ENCODE data around the gene CNTN5.

The CNTN5 gene

DNA sequence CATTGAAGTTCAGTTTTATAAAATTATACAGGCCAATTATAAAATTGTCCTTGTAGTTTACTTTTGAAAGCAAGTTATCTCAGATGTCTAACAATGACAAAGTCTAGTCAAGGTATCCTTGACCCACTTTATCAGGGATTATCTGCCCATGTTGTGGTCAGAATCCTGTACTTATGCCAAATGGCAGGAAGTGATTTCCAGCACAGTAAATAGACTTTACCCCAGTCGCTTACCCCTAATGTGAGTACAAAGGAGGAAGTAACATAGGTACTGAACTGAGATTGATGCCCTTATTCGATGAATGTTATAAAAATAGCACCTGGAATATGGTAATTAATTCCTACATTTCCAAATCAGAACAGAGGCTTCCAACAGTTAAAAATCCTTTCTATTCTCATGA, 355.7 kb downstream of the CNTN5 start:
- Histone ChIP-seq H3K9me3 (ENCODE audit: low read depth, low read length) (no peaks in the 10 kb centered on the region), H3K36me3 (ENCODE audit: insufficient read depth, low read length) (no peaks in the 10 kb centered on the region), H3K4me3 (no peak overlapping the region), H3K27ac (no peak overlapping the region), H3K9ac (ENCODE audit: insufficient read length) (no peak overlapping the region)
- TF ChIP-seq FOXP2 (optimal IDR thresholded peaks at IDR 0.05; ENCODE audit: control extremely low read depth, extremely low read length, insufficient read depth) (no peak), POLR2AphosphoS5 (IDR thresholded peaks at IDR 0.05; ENCODE audit: borderline replicate concordance, low read depth, low read length) (no peak), EZH2 (IDR thresholded peaks at IDR 0.05) (no peak)
- no peak for DNase-seq (ENCODE audit: low read depth, low spot score)

DNA sequence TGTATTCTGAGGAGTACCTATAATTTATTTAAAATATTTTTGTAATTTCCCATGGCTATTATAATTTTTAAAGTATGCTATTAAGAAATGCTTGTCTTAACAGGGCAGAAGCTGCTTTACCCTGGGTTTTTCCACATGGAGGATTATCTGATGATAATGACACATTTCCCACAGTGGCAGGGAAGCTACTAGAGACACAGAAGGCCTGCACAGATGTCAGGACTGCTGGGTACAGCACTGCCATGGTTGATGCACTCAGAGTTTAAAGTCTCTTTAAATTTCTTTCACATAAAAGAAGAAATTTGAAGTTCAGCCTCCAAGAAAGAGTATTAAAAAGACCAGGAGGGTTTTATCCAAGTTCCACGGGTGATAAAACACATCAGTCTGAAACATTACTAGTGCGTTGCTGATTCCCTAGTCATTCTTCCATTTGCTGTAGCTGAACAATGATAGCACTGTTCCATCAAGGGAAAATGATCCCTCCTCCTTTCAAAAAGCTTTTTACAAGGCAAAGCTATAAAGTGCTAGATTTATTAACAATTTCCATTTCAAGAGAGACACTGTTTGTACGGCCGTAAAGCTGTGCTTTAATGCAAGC, 363.0 kb downstream of the CNTN5 start:
- no peak for DNase-seq (ENCODE audit: low read depth, low spot score)
- no peak overlapping the region for H3K27ac ChIP-seq
- H3K4me3 ChIP-seq, result no peak overlapping the region
- no peaks in the 10 kb centered on the region for H3K36me3 ChIP-seq (ENCODE audit: insufficient read depth, low read length)
- no peaks in the 10 kb centered on the region for H3K9me3 ChIP-seq (ENCODE audit: low read depth, low read length)
- TF ChIP-seq FOXP2 (optimal IDR thresholded peaks at IDR 0.05; ENCODE audit: control extremely low read depth, extremely low read length, insufficient read depth) (no peak), POLR2AphosphoS5 (IDR thresholded peaks at IDR 0.05; ENCODE audit: borderline replicate concordance, low read depth, low read length) (no peak), EZH2 (IDR thresholded peaks at IDR 0.05) (no peak)
- no peak overlapping the region for H3K9ac ChIP-seq (ENCODE audit: insufficient read length)

DNA sequence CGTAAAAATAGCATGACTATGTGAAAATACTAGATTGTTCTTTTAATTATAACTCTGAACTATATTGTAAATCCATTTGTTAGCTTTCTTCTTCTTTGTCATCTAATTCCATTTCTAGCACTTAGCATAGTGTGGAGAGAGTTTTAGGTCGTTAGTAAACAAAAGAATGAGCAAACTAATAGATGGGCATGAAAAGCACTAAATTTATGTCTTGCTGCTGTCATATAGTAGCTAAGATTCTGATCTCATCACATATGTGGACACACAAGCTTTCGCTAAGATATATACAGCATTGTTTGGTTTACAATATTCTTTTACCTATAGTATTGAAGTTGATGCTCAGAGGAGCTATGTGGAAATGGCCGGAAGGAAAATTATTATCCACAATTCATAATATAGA, 370.5 kb downstream of the CNTN5 start:
- Histone ChIP-seq H3K9ac (ENCODE audit: insufficient read length) (no peak overlapping the region), H3K4me3 (no peak overlapping the region), H3K36me3 (ENCODE audit: insufficient read depth, low read length) (no peaks in the 10 kb centered on the region), H3K27ac (no peak overlapping the region), H3K9me3 (ENCODE audit: low read depth, low read length) (no peaks in the 10 kb centered on the region)
- no peak for DNase-seq (ENCODE audit: low read depth, low spot score)
- TF ChIP-seq FOXP2 (optimal IDR thresholded peaks at IDR 0.05; ENCODE audit: control extremely low read depth, extremely low read length, insufficient read depth) (no peak), EZH2 (IDR thresholded peaks at IDR 0.05) (no peak), POLR2AphosphoS5 (IDR thresholded peaks at IDR 0.05; ENCODE audit: borderline replicate concordance, low read depth, low read length) (no peak)

DNA sequence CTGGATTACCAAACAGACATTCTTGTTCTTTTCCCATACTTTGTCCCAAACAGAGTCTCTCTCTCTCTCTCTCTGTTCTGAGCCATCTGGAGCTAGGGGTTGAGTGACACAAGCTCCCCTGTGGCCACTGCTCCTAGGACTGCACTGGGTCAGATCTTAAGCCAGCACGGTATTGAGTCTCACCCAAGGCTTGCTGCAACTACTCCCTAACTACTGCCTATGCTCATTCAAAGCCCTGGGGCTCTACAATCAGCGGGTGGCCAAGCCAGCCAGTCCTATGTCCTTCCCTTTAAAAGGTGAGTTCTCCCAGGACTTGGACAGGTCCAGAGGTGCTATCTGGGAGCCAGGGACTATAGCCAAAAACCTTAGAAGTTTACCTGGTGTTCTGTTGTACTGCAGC, 385.6 kb downstream of the CNTN5 start:
- Histone ChIP-seq H3K27ac (no peak overlapping the region), H3K9me3 (ENCODE audit: low read depth, low read length) (no peaks in the 10 kb centered on the region), H3K4me3 (no peak overlapping the region), H3K36me3 (ENCODE audit: insufficient read depth, low read length) (no peaks in the 10 kb centered on the region), H3K9ac (ENCODE audit: insufficient read length) (no peak overlapping the region)
- no peak for DNase-seq (ENCODE audit: low read depth, low spot score)
- TF ChIP-seq EZH2 (IDR thresholded peaks at IDR 0.05), result no peak
- TF ChIP-seq POLR2AphosphoS5 (IDR thresholded peaks at IDR 0.05; ENCODE audit: borderline replicate concordance, low read depth, low read length), result no peak
- TF ChIP-seq FOXP2 (optimal IDR thresholded peaks at IDR 0.05; ENCODE audit: control extremely low read depth, extremely low read length, insufficient read depth), result no peak

DNA sequence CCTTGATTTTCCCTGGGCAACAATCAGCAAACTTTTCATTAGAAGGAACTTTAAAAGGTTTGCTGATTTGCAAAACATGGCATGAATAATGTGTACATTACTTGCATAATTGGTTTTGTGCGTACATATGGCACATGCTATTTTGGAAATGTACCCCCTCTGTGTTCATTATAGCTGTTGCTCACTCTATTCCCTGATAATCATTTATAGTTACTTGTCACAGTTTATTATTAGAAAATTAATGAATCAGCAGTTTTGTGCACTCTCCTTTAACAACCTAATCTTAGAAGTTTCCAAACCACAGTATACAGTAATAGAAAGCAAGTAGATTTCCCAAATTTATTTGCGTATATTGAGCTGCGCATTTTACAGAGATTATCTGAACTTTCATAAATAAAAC, 389.9 kb downstream of the CNTN5 start:
- Histone ChIP-seq H3K27ac (peak overlapping the region; percentile 77), H3K9ac (ENCODE audit: insufficient read length) (no peak overlapping the region), H3K9me3 (ENCODE audit: low read depth, low read length) (no peaks in the 10 kb centered on the region), H3K4me3 (peak overlapping the region; percentile 54), H3K36me3 (ENCODE audit: insufficient read depth, low read length) (no peaks in the 10 kb centered on the region)
- TF ChIP-seq POLR2AphosphoS5 (IDR thresholded peaks at IDR 0.05; ENCODE audit: borderline replicate concordance, low read depth, low read length) (peak; percentile 27; the same call in 1 of the 2 replicates), FOXP2 (optimal IDR thresholded peaks at IDR 0.05; ENCODE audit: control extremely low read depth, extremely low read length, insufficient read depth) (peak; percentile 85), EZH2 (IDR thresholded peaks at IDR 0.05) (no peak)
- DNase-seq (ENCODE audit: low read depth, low spot score), result peak; percentile 68

DNA sequence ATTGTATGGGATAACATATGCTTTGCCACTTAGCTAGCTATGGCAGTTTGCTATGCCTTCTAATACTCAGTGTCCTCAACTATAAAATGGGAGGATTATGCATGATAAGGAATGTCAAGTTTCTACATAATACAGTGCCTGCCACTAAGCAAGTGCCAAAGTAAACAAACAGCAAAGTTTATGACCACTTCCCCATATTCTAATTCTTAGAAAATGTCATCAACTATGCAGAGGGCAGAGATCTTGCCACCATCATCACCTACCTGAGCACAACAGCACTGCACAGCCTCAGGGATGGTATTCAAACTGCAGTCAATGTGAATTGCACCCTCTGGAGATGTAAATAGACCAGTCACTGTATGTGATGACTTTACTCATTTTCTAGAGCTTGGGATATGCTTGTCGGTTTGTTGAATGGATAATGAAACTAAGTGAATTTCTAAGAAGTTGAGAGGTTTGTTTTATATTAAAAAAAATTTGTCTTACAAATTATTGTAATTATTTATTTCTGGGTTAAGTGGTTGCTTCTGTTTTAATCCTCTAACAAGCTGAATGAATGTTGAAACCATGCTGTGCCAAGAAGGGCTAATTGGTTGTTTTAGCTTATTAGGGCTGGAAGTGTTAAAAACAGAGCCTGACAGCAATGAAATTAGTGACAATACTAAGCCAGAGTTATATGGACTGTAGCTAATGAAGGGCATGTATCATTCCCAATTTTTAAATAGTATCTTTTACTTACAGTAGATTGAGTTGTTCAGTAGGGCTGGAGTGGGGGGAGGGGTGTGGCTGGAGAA, 398.4 kb downstream of the CNTN5 start:
- no peak overlapping the region for H3K9ac ChIP-seq (ENCODE audit: insufficient read length)
- no peaks in the 10 kb centered on the region for H3K36me3 ChIP-seq (ENCODE audit: insufficient read depth, low read length)
- no peak overlapping the region for H3K4me3 ChIP-seq
- DNase-seq (ENCODE audit: low read depth, low spot score), result no peak
- TF ChIP-seq FOXP2 (optimal IDR thresholded peaks at IDR 0.05; ENCODE audit: control extremely low read depth, extremely low read length, insufficient read depth) (no peak), EZH2 (IDR thresholded peaks at IDR 0.05) (no peak), POLR2AphosphoS5 (IDR thresholded peaks at IDR 0.05; ENCODE audit: borderline replicate concordance, low read depth, low read length) (no peak)
- H3K27ac ChIP-seq, result no peak overlapping the region
- no peaks in the 10 kb centered on the region for H3K9me3 ChIP-seq (ENCODE audit: low read depth, low read length)

DNA sequence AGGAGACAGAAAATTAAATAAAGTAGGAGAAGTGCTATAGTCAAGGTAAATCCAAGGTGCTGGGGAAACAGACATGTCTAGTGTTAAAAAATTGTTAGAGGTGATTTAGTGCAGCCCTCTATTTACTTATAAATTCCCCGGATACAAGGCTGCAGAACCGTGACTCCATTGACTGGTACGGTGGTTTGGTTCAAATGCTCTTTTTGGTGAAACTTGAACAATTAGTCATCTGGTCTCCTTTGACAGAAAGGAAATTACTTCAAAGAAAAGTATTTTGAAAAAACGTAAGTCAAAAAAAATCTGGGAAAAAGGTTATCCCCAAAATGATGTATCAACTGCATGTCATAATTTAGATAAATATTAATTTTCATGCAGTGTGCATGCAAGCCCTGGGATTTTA, 399.2 kb downstream of the CNTN5 start:
- no peak for DNase-seq (ENCODE audit: low read depth, low spot score)
- Histone ChIP-seq H3K36me3 (ENCODE audit: insufficient read depth, low read length) (no peaks in the 10 kb centered on the region), H3K4me3 (no peak overlapping the region), H3K9me3 (ENCODE audit: low read depth, low read length) (no peaks in the 10 kb centered on the region), H3K27ac (no peak overlapping the region), H3K9ac (ENCODE audit: insufficient read length) (no peak overlapping the region)
- TF ChIP-seq EZH2 (IDR thresholded peaks at IDR 0.05) (no peak), FOXP2 (optimal IDR thresholded peaks at IDR 0.05; ENCODE audit: control extremely low read depth, extremely low read length, insufficient read depth) (no peak), POLR2AphosphoS5 (IDR thresholded peaks at IDR 0.05; ENCODE audit: borderline replicate concordance, low read depth, low read length) (no peak)

DNA sequence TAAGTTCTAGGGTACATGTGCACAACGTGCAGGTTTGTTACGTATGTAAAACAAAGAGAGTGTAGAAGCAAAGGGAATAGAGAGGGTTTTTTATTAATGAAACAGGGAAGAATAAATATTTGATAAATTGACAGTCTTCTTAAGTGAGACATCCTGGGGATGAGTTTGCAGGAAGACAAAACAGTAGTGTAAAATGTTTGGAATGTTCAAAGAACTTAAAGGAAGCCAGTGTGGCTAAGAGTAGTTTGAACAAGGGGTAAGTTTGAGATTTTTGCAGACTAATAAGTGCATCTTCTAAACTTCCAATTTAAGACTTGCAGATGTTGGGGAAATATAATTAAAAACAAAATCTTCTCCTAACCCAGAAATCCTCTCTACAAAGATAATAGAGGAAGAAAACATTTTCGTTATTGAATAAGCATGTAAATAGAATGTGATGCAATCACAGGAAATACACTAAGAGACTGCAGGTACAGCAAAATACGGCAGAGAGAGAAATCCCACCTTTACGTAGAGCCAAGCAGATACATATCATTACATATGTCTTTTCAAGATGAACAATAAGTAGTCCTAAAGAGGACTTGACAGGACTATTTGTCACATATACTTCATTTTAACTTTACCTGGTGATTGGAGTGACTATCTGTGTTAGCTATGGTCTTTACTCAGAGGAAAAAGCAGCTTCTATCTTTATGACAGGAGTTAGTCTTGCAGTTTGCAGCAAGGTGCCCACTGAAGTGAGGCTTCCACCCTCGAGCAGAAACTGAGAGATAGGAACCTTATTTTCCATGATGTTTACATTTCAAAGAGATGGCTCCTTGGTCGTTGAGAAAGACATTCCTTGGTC, 402.1 kb downstream of the CNTN5 start:
- Histone ChIP-seq H3K27ac (no peak overlapping the region), H3K4me3 (no peak overlapping the region), H3K36me3 (ENCODE audit: insufficient read depth, low read length) (no peaks in the 10 kb centered on the region), H3K9me3 (ENCODE audit: low read depth, low read length) (no peaks in the 10 kb centered on the region), H3K9ac (ENCODE audit: insufficient read length) (no peak overlapping the region)
- TF ChIP-seq POLR2AphosphoS5 (IDR thresholded peaks at IDR 0.05; ENCODE audit: borderline replicate concordance, low read depth, low read length) (no peak), EZH2 (IDR thresholded peaks at IDR 0.05) (no peak)
- no peak for DNase-seq (ENCODE audit: low read depth, low spot score)
